Measurements from ENCODE around the gene RIPOR2. TPM values are rescaled to one million over a fixed set of nuclear protein-coding genes. Genes with fewer than 3 reads are reported as not detected.

Gene RIPOR2
- total and polyA plus RNA-seq, 10 of the 15 experiments (the other 5 are each of a cell fraction or from before 2014, with no cell fraction given), result 22.2 to 48.2 (median 34.7) TPM

DNA sequence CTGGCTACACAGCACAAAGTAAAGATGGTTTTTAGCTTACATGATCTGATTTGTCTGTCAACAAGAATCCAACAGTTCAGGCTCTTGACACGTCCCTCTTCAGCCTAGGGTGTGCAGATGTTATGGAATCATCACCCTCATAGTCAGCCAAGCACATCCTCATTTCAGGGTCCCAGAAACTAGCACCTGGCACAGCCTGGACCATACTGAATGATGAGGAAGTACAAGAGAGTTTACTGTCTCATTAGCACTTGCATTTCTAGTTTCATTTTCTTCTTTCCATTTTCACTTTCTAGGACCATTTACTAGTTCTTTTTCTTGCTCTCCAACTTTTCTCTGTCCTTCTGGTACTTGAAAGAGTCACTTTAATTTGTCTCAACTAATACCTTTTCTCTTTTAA is 6.5 kb downstream of the RIPOR2 start:
- FAIRE-seq (peak; percentile 61), DNase-seq (ENCODE audit: low read depth, low spot score) (no peak), ATAC-seq (peak; percentile 60)
- SMC1A ChIA-PET (ENCODE audit: uncharacterized antibody, unreplicated experiment), result interaction anchor here (0.6 to 14.8 kb wide), 14 partner anchors 9 to 139 kb away, joined by 3 to 201 read pairs (median 6); no protein-coding TSS in a partner anchor
- peaks cover 55% of the 10 kb centered on the region for H3K4me1 ChIP-seq (ENCODE audit: control insufficient read depth, insufficient read depth, low read length)
- peaks cover 66% of the 10 kb centered on the region for H3K79me2 ChIP-seq (ENCODE audit: control insufficient read depth, insufficient read depth, low read length)
- H3K36me3 ChIP-seq (ENCODE audit: control insufficient read depth in 2 of 2, insufficient read depth in 2 of 2, low read length in 1 of 2), result no peaks in the 10 kb centered on the region
- BruUV-seq (replicated peaks), result no TSS peak
- 0% methylated on average over 1 of the region's 1 CpG for WGBS (ENCODE audit: insufficient coverage, insufficient replicate concordance, low lambda C conversion rate, missing lambda C conversion rate)
- POLR2A ChIA-PET, result interaction anchor here (0.8 to 1.4 kb wide), 2 partner anchors 9 to 10 kb away, joined by 3 read pairs; no protein-coding TSS in a partner anchor
- RAD21 ChIA-PET (ENCODE audit: unreplicated experiment), result interaction anchor here (0.6 to 10.1 kb wide), 8 partner anchors 9 to 89 kb away, joined by 3 to 123 read pairs (median 10); partner anchors contain the start of gene RIPOR2
- H3K9ac ChIP-seq (ENCODE audit: control insufficient read depth, insufficient read depth, low read length), result no peak overlapping the region; the same call in 1 of the 2 replicates
- CTCF ChIA-PET, result interaction anchor here (1.0 to 13.0 kb wide), 12 partner anchors 8 to 141 kb away, joined by 3 to 376 read pairs (median 6); no protein-coding TSS in a partner anchor
- H3K9me3 ChIP-seq (replicated peaks; ENCODE audit: control insufficient read depth, insufficient read depth, low read length), result no peaks in the 10 kb centered on the region; the same call in 2 of the 3 replicates
- in situ Hi-C loops (cut with MboI), result no loop called here
- H3K4me2 ChIP-seq (ENCODE audit: control insufficient read depth, insufficient read depth), result peak overlapping the region; percentile 83
- H3K27me3 ChIP-seq (replicated peaks in 1 of 2; ENCODE audit: control insufficient read depth in 2 of 2, insufficient read depth in 2 of 2, low read length in 1 of 2), result no peaks in the 10 kb centered on the region
- H4K20me1 ChIP-seq (ENCODE audit: control insufficient read depth, insufficient read depth), result no peaks in the 10 kb centered on the region
- H2AFZ ChIP-seq (ENCODE audit: control insufficient read depth, low read depth, low read length), result no peak overlapping the region; the same call in 1 of the 2 replicates
- H3K4me3 ChIP-seq, result peak overlapping the region; percentile 58
- intact Hi-C loops (cut with micrococcal nuclease; ENCODE audit: unreplicated experiment), result no loop called here
- peak overlapping the region; percentile 35; the same call in 1 of the 2 replicates for H3K27ac ChIP-seq (ENCODE audit: control insufficient read depth, insufficient read depth)
- TF ChIP-seq EP300 (IDR thresholded peaks at IDR 0.05; ENCODE audit: borderline replicate concordance in 1 of 2, control insufficient read depth in 1 of 2, low read depth in 2 of 2, low read length in 2 of 2) (peak; percentile 71 to 82; a peak in 2 of 4 replicates), RAD21 (IDR thresholded peaks at IDR 0.05; ENCODE audit: insufficient read depth, low read depth, low read length) (no peak), ZNF384 (IDR thresholded peaks at IDR 0.05; ENCODE audit: borderline replicate concordance, low read depth, low read length) (no peak), MEF2B (IDR thresholded peaks at IDR 0.05; ENCODE audit: partially characterized antibody, poor library complexity, severe bottlenecking) (peak; percentile 16), CREM (IDR thresholded peaks at IDR 0.05; ENCODE audit: low read depth) (peak; percentile 26; the same call in 1 of the 2 replicates), KLF5 (IDR thresholded peaks at IDR 0.05; ENCODE audit: partially characterized antibody) (no peak), NBN (IDR thresholded peaks at IDR 0.05) (0 out of 2 replicates have a peak, but pooled peaks have one; percentile 65), ZNF217 (IDR thresholded peaks at IDR 0.05) (no peak), FOXM1 (IDR thresholded peaks at IDR 0.05; ENCODE audit: low read depth, low read length) (no peak), EED (IDR thresholded peaks at IDR 0.05; ENCODE audit: low read depth) (peak; percentile 78), JUND (IDR thresholded peaks at IDR 0.05; ENCODE audit: low read depth, low read length) (no peak)
- TF ChIP-seq, protein P1, sequence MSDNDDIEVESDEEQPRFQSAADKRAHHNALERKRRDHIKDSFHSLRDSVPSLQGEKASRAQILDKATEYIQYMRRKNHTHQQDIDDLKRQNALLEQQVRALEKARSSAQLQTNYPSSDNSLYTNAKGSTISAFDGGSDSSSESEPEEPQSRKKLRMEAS (IDR thresholded peaks at IDR 0.05; ENCODE audit: low read depth, low read length), result no peak
- TF ChIP-seq, protein P2, sequence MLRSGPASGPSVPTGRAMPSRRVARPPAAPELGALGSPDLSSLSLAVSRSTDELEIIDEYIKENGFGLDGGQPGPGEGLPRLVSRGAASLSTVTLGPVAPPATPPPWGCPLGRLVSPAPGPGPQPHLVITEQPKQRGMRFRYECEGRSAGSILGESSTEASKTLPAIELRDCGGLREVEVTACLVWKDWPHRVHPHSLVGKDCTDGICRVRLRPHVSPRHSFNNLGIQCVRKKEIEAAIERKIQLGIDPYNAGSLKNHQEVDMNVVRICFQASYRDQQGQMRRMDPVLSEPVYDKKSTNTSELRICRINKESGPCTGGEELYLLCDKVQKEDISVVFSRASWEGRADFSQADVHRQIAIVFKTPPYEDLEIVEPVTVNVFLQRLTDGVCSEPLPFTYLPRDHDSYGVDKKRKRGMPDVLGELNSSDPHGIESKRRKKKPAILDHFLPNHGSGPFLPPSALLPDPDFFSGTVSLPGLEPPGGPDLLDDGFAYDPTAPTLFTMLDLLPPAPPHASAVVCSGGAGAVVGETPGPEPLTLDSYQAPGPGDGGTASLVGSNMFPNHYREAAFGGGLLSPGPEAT (IDR thresholded peaks at IDR 0.05; ENCODE audit: low read depth), result peak; percentile 64; the same call in 1 of the 2 replicates
- TF ChIP-seq, protein P3, sequence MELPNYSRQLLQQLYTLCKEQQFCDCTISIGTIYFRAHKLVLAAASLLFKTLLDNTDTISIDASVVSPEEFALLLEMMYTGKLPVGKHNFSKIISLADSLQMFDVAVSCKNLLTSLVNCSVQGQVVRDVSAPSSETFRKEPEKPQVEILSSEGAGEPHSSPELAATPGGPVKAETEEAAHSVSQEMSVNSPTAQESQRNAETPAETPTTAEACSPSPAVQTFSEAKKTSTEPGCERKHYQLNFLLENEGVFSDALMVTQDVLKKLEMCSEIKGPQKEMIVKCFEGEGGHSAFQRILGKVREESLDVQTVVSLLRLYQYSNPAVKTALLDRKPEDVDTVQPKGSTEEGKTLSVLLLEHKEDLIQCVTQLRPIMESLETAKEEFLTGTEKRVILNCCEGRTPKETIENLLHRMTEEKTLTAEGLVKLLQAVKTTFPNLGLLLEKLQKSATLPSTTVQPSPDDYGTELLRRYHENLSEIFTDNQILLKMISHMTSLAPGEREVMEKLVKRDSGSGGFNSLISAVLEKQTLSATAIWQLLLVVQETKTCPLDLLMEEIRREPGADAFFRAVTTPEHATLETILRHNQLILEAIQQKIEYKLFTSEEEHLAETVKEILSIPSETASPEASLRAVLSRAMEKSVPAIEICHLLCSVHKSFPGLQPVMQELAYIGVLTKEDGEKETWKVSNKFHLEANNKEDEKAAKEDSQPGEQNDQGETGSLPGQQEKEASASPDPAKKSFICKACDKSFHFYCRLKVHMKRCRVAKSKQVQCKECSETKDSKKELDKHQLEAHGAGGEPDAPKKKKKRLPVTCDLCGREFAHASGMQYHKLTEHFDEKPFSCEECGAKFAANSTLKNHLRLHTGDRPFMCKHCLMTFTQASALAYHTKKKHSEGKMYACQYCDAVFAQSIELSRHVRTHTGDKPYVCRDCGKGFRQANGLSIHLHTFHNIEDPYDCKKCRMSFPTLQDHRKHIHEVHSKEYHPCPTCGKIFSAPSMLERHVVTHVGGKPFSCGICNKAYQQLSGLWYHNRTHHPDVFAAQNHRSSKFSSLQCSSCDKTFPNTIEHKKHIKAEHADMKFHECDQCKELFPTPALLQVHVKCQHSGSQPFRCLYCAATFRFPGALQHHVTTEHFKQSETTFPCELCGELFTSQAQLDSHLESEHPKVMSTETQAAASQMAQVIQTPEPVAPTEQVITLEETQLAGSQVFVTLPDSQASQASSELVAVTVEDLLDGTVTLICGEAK (IDR thresholded peaks at IDR 0.05; ENCODE audit: borderline replicate concordance), result no peak
- TF ChIP-seq, protein P4, sequence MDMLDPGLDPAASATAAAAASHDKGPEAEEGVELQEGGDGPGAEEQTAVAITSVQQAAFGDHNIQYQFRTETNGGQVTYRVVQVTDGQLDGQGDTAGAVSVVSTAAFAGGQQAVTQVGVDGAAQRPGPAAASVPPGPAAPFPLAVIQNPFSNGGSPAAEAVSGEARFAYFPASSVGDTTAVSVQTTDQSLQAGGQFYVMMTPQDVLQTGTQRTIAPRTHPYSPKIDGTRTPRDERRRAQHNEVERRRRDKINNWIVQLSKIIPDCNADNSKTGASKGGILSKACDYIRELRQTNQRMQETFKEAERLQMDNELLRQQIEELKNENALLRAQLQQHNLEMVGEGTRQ (IDR thresholded peaks at IDR 0.05; ENCODE audit: borderline replicate concordance, low read depth, low read length), result no peak
- TF ChIP-seq, protein P5, sequence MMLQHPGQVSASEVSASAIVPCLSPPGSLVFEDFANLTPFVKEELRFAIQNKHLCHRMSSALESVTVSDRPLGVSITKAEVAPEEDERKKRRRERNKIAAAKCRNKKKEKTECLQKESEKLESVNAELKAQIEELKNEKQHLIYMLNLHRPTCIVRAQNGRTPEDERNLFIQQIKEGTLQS (IDR thresholded peaks at IDR 0.05; ENCODE audit: borderline replicate concordance, extremely low read depth, low read depth, low read length), result no peak
